ENCODE measurements around the gene SORCS2.

SORCS2 gene

GRCh38 chr4:7285244-7286094 is 93.1 kb downstream of the SORCS2 start:
- no peak for TF ChIP-seq SIN3A (IDR thresholded peaks at IDR 0.05; ENCODE audit: borderline replicate concordance, insufficient read depth, low read length)
- no peak for TF ChIP-seq FOXP2 (optimal IDR thresholded peaks at IDR 0.05; ENCODE audit: borderline replicate concordance, extremely low read depth, extremely low read length, insufficient read depth)

GRCh38 chr4:7286170-7286569 is 93.8 kb downstream of the SORCS2 start:
- TF ChIP-seq TAF1 (IDR thresholded peaks at IDR 0.05; ENCODE audit: borderline replicate concordance, insufficient read depth, low read length) (no peak), FOXP2 (optimal IDR thresholded peaks at IDR 0.05; ENCODE audit: borderline replicate concordance, extremely low read depth, extremely low read length, insufficient read depth) (no peak), POLR2AphosphoS5 (IDR thresholded peaks at IDR 0.05; ENCODE audit: low read depth, low read length) (no peak), REST (IDR thresholded peaks at IDR 0.05; ENCODE audit: insufficient read depth in 1 of 2, low read depth in 2 of 2, low read length in 2 of 2) (no peak), SIN3A (IDR thresholded peaks at IDR 0.05; ENCODE audit: borderline replicate concordance, insufficient read depth, low read length) (no peak)

DNA sequence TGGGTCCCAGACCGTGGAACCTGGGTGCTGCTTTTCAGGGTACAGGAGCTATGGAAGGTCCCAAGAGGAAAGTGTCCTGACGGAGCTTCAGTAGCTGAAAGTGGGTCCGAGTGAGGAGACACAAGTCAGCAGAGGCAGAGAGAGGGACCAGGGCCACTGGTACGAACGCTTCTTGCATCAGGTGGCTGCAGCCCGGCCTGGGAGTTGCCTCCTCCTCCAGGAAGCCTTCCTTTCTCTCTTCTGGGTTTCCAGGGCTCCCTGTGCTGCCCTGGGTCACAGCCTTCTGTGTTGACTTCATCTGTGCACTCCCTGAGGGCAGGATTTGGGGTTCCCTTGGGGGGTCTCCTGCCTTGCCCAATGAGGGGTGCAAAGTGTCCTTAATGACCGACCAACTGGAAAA is 94.5 kb downstream of the SORCS2 start:
- TF ChIP-seq TAF1 (IDR thresholded peaks at IDR 0.05; ENCODE audit: borderline replicate concordance, insufficient read depth, low read length) (no peak), SIN3A (IDR thresholded peaks at IDR 0.05; ENCODE audit: borderline replicate concordance, insufficient read depth, low read length) (no peak), POLR2AphosphoS5 (IDR thresholded peaks at IDR 0.05; ENCODE audit: low read depth, low read length) (no peak), REST (IDR thresholded peaks at IDR 0.05; ENCODE audit: insufficient read depth in 1 of 2, low read depth in 2 of 2, low read length in 2 of 2) (no peak), FOXP2 (optimal IDR thresholded peaks at IDR 0.05; ENCODE audit: borderline replicate concordance, extremely low read depth, extremely low read length, insufficient read depth) (no peak)

DNA sequence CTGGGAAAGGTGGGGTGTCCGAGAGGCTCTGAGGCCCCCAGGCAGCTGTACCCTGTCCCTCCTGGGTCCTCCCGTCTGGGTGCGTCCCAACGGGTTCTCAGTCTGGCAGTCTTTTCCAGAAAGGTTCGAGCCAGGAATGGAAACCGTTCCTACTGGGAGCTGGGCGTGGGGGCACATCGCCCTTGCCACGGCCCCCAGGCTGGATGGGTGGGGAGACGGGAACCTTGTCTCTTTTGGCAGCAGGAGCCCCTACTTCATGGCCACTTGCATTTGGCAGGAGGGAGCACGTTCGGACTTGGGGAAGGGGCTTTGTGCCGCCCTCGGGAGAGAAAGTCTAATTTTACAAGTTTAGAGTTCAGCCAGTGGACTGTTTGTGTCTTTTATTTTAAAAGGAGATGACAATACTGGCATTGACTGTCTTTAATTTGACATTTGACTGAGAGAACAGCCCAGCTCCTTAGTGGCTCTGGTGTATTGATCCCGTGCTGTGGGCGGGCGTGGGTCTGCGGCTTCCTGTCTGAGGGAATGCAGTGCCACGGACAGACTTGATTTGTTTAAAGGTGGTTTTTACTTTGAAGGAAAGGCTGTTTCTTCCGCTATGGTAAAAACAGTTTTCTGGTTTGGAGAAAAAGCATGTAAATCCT is 95.1 kb downstream of the SORCS2 start:
- TF ChIP-seq SIN3A (IDR thresholded peaks at IDR 0.05; ENCODE audit: borderline replicate concordance, insufficient read depth, low read length) = no peak
- TF ChIP-seq POLR2AphosphoS5 (IDR thresholded peaks at IDR 0.05; ENCODE audit: low read depth, low read length) = no peak
- no peak for TF ChIP-seq TAF1 (IDR thresholded peaks at IDR 0.05; ENCODE audit: borderline replicate concordance, insufficient read depth, low read length)
- TF ChIP-seq FOXP2 (optimal IDR thresholded peaks at IDR 0.05; ENCODE audit: borderline replicate concordance, extremely low read depth, extremely low read length, insufficient read depth) = no peak
- no peak for TF ChIP-seq REST (IDR thresholded peaks at IDR 0.05; ENCODE audit: insufficient read depth in 1 of 2, low read depth in 2 of 2, low read length in 2 of 2)

DNA sequence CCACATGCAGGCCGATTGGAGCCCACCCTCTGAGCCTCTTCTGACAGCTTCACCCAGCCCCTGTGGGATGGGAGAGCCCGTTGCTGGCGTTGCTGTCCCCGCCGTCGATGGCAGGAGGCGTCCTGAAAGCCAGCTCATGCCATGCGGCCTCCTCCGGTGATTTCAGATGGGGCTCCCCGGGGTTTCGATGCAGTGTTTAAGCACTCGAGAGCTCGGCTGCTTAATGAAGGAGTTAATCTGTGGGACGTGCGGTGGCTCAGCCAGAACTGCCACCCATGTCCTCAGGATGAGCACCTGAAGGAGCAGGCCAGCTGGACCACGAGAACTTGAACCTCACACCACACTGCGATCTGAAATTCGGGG is 95.6 kb downstream of the SORCS2 start:
- TF ChIP-seq POLR2AphosphoS5 (IDR thresholded peaks at IDR 0.05; ENCODE audit: low read depth, low read length) = no peak
- TF ChIP-seq TAF1 (IDR thresholded peaks at IDR 0.05; ENCODE audit: borderline replicate concordance, insufficient read depth, low read length) = no peak
- no peak for TF ChIP-seq REST (IDR thresholded peaks at IDR 0.05; ENCODE audit: insufficient read depth in 1 of 2, low read depth in 2 of 2, low read length in 2 of 2)

All from PFSK-1 (cell line).